Effector memory CD4-positive, alpha-beta T cell (primary cell): Measurements from ENCODE around the gene LGALS7B.
"Not testable (repeated sequence)": the region's sequence is repeated elsewhere in the genome, so short reads cannot be mapped to it uniquely, and the experiment has no call there.

Source experiments
- DNase-seq, 3 donors: peaks; one replicate each; pipeline ENCODE4 v3.0.0-alpha.2; 2020
- H3K27ac ChIP-seq: 2 replicates; pipeline ENCODE4 v1.7.0; 2013; ENCODE audit warnings: mild to moderate bottlenecking, low read length, moderate library complexity; ENCODE audit not compliant: insufficient read depth, poor library complexity, severe bottlenecking
- H3K27me3 ChIP-seq: replicated peaks from 2 replicates; pipeline ENCODE4 v1.7.0; 2013; ENCODE audit warnings: mild to moderate bottlenecking, low read length; ENCODE audit not compliant: insufficient read depth, control insufficient read depth, poor library complexity, severe bottlenecking
- H3K36me3 ChIP-seq: 2 replicates; pipeline ENCODE4 v1.7.0; 2013; ENCODE audit warnings: mild to moderate bottlenecking, low read length, moderate library complexity; ENCODE audit not compliant: control insufficient read depth, insufficient read depth
- H3K4me1 ChIP-seq: 2 replicates; pipeline ENCODE4 v1.7.0; 2013; ENCODE audit warnings: low read length, mild to moderate bottlenecking; ENCODE audit not compliant: control insufficient read depth, insufficient read depth, poor library complexity, severe bottlenecking
- H3K4me3 ChIP-seq: 2 replicates; pipeline ENCODE4 v1.7.0; 2013; ENCODE audit warnings: low read length, low read depth, mild to moderate bottlenecking; ENCODE audit not compliant: insufficient read depth, poor library complexity, severe bottlenecking
- H3K9me3 ChIP-seq: 2 replicates; pipeline ENCODE4 v1.7.0; 2013; ENCODE audit warnings: mild to moderate bottlenecking, low read length, moderate library complexity; ENCODE audit not compliant: control insufficient read depth

LGALS7B gene

GRCh38 chr19:38795549-38795948 is 6.5 kb downstream of the LGALS7B start:
- Histone ChIP-seq H3K27me3 (no peaks in the 10 kb centered on the region), H3K27ac (no peak overlapping the region), H3K4me3 (no peak overlapping the region), H3K4me1 (peaks cover 4% of the 10 kb centered on the region), H3K9me3 (no peaks in the 10 kb centered on the region), H3K36me3 (no peaks in the 10 kb centered on the region)
- no peak for DNase-seq

DNA sequence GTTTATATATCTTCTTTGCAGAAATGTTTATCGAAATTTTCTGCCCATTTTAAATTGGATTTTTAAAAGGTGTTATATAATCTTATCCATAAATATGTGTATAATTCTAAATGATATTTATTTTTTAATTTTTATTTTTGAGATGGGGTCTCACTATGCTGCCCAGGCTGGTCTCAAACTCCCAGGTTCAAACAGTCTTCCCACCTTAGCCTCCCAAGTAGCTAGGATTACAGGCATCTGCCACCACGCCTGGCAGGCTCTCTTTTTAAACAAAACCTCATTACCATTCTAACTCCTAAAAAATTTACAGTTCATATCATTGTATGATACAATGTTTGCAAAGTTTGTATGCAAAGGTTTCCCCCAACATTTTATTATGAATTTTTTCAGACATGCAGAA is 7.2 kb downstream of the LGALS7B start:
- H3K27ac ChIP-seq: no peak overlapping the region

DNA sequence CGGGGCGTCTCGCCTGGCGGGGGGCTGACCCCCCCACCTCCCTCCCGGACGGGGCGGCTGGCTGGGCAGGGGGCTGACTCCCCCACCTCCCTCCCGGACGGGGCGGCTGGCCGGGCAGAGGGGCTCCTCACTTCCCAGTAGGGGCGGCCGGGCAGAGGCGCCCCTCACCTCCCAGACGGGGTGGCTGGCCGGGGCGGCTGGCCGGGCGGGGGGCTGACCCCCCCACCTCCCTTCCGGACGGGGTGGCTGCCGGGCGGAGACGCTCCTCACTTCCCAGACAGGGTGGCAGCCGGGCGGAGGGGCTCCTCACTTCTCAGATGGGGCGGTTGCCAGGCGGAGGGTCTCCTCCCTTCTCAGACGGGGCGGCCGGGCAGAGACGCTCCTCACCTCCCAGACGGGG is 8.8 kb downstream of the LGALS7B start:
- not testable (repeated sequence) for H3K27ac ChIP-seq, H3K4me1 ChIP-seq, H3K4me3 ChIP-seq, H3K36me3 ChIP-seq, DNase-seq, H3K9me3 ChIP-seq, H3K27me3 ChIP-seq

More for the DNA sequence above, 7.2 kb downstream of the LGALS7B start:
- Histone ChIP-seq H3K36me3 (no peaks in the 10 kb centered on the region), H3K9me3 (no peaks in the 10 kb centered on the region), H3K4me1 (peaks cover 4% of the 10 kb centered on the region), H3K4me3 (no peak overlapping the region), H3K27me3 (no peaks in the 10 kb centered on the region)
- DNase-seq: no peak

DNA sequence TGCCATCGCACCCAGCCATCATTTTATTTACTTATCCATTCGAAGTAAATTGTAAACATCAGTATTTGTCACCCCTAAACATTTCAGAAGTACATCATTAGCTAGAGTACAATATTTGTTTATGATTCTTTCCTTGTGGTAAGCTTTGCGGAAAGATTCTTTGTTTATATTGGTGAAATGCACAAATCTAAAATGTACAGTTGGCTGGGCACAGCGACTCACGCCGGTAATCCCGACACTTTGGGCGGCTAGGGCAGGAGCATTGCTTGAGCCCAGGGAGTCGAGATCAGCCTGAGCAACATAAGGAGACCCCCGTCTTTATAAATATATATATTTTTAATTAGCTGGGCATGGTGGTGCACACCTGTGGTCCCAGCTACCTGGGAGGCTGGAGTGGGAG is 10.1 kb downstream of the LGALS7B start:
- no peak for DNase-seq
- no peak overlapping the region for H3K4me3 ChIP-seq
- H3K27ac ChIP-seq: no peak overlapping the region
- no peaks in the 10 kb centered on the region for H3K4me1 ChIP-seq
- no peaks in the 10 kb centered on the region for H3K36me3 ChIP-seq
- no peaks in the 10 kb centered on the region for H3K27me3 ChIP-seq
- H3K9me3 ChIP-seq: no peaks in the 10 kb centered on the region

DNA sequence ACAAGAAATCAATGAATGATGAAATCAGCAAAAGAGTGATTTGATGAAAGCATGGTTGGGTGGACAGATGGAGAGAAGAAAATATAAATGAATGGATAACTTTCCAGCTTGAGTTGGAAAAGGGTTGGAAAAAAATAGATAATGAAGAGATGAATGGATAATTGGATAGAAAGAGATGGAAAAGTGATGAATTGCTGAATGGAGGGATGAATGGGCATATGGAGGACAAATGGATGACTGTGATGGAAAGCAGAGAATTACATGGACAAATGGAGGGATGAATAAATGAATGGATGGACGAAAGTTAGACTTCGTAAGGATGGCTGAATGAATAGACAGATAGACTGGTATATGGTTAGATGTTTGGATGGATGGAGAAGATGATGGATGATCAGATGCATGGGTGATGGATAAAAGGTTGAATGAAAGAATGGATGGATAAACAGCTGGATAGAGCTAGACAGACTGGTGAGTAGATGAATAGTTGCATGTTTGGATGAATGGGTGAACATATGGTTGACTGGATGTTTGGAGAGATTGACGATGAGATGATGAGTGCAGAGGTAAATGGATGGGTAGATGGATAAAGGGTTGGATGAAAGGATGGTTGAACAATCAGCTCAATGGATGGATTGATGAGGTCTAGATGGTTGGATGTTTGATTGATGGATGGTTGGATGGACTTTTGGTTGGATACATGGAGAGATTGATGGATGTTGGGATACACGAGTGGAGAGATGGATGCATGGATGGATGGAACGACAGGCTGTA is 11.8 kb downstream of the LGALS7B start:
- no peaks in the 10 kb centered on the region for H3K9me3 ChIP-seq
- no peak overlapping the region for H3K27ac ChIP-seq
- DNase-seq: no peak
- no peaks in the 10 kb centered on the region for H3K27me3 ChIP-seq
- no peaks in the 10 kb centered on the region for H3K36me3 ChIP-seq
- peaks cover 3% of the 10 kb centered on the region for H3K4me1 ChIP-seq
- H3K4me3 ChIP-seq: no peak overlapping the region

DNA sequence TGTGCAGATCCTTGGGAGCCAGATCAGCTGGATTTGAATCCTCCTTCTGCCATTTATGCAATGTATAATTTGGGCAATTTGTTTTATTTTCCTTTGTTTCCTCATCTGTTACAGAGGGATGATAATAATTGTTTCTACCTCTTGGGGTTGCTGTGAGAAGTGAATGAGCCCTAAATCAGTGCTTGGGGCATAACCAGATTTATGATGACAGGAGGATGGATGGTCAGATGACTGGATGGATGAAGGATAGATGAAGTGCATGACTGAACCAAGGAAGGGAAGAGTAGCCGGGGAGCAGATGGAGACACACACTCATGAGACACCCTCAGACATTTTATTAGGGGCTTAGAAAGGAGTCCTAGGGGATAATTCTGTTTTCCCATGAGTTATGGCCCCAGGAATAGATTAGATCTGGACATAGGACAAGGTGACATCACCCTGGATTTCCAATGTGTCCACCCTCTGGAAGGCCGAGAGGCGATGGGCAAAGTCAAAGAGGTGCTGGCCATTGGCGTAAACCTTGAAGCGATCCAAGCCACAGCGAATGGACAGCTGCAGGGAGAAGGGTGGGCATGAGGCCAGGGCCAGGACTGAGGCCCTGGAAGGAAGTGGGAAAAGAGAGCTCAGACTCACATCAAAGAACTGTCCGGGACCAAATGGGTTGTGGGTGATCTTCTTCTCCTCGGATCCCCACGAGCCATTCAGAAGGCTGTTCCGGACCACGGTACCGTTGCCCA is 12.5 kb downstream of the LGALS7B start:
- Histone ChIP-seq H3K4me1 (peaks cover 3% of the 10 kb centered on the region), H3K27me3 (no peaks in the 10 kb centered on the region), H3K36me3 (no peaks in the 10 kb centered on the region), H3K9me3 (no peaks in the 10 kb centered on the region), H3K4me3 (no peak overlapping the region), H3K27ac (no peak overlapping the region)
- DNase-seq: no peak

DNA sequence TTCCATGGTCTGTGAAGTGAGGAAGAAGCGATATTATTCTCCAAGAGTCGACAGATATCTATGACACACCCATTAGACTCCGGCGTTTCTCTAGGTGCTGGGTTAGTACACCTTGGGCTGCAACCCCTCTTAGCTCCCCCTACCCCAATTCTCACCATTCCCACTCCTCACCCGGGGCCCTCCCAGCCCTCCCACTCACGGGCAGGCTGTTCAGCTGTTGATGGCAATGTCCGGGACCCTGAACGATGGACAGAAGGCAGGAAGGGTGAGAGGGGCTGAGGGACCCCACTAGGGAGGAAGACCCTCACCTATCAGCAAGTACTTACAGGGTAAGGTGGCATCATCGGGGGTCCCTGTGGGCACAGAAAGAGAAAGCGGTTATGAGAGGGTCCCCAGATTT is 14.5 kb downstream of the LGALS7B start:
- Histone ChIP-seq H3K27ac (no peak overlapping the region), H3K4me3 (no peak overlapping the region), H3K4me1 (peaks cover 3% of the 10 kb centered on the region), H3K27me3 (no peaks in the 10 kb centered on the region), H3K9me3 (no peaks in the 10 kb centered on the region), H3K36me3 (no peaks in the 10 kb centered on the region)
- no peak for DNase-seq

DNA sequence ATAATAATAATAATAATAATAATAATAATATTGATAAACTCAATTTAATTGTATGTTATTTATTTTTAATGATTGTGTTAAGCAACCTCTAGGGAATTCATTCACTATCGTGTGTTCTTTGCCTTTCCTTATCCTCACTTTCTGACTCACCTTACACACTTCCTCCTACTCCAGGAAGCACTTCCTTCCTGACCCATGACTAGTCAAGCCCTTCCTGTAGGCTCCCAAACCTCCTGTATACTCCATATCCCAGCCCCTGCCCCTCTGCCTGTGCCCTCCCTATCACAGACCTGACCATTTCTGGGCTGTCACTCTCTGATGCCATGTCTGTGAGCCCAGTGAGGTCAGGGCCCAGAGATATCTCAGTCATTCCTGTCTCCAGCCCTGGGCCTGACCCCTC is 16.2 kb downstream of the LGALS7B start:
- Histone ChIP-seq H3K9me3 (no peaks in the 10 kb centered on the region), H3K27me3 (no peaks in the 10 kb centered on the region), H3K27ac (no peak overlapping the region), H3K4me1 (peaks cover 3% of the 10 kb centered on the region), H3K36me3 (no peaks in the 10 kb centered on the region), H3K4me3 (no peak overlapping the region)
- DNase-seq: no peak

DNA sequence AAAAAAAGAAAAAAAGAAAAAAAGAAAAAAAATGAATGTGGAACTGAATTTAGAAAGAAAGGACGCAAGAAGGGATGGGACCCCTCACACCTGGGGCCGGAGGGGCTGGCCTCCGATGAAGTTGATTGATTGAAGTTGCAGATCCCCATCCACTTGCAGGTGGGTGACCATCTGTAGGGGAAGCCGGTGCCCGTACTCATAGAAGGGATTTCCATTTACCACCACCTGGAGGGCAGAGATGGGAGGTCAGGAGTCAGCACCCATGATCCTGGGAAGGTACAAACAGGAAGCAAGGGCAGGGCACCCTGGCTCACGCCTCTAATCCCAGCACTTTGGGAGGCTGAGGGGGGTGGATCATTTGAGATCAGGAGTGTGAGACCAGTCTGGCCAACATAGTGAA is 17.4 kb downstream of the LGALS7B start:
- no peaks in the 10 kb centered on the region for H3K27me3 ChIP-seq
- H3K27ac ChIP-seq: no peak overlapping the region
- H3K36me3 ChIP-seq: no peaks in the 10 kb centered on the region
- no peaks in the 10 kb centered on the region for H3K9me3 ChIP-seq
- H3K4me1 ChIP-seq: peaks cover 3% of the 10 kb centered on the region
- no peak overlapping the region for H3K4me3 ChIP-seq
- DNase-seq: no peak

DNA sequence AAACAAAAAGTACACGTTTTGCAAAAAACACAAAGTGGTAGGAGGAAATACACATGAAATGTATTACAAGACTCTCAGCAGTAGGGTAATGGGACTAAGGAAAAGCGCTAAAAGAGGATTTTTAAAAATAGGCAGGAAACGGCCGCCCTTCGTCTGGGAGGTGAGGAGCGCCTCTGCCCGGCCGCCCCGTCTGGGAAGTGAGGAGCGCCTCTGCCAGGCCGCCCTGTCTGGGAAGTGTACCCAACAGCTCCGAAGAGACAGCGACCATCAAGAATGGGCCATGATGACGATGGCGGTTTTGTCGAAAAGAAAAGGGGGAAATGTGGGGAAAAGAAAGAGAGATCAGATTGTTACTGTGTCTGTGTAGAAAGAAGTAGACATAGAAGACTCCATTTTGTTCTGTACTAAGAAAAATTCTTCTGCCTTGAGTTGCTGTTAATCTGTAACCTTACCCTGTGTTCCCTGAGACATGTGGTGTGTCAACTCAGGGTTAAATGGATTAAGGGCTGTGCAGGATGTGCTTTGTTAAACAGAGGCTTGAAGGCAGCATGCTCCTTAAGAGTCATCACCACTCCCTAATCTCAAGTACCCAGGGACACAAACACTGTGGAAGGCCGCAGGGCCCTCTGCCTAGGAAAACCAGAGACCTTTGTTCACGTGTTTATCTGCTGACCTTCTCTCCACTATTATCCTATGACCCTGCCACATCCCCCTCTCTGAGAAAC is 18.5 kb downstream of the LGALS7B start:
- DNase-seq, H3K4me3 ChIP-seq, H3K36me3 ChIP-seq, H3K4me1 ChIP-seq, H3K27me3 ChIP-seq, H3K27ac ChIP-seq, H3K9me3 ChIP-seq: not testable (repeated sequence)
